Effector memory CD4-positive, alpha-beta T cell (primary cell): ENCODE data around the gene COL28A1.

ENCODE experiments used
- DNase-seq, 3 donors: peaks; one replicate each; pipeline ENCODE4 v3.0.0-alpha.2; 2020
- H3K27ac ChIP-seq: 2 replicates; pipeline ENCODE4 v1.7.0; 2013; ENCODE audit warnings: mild to moderate bottlenecking, low read length, moderate library complexity; ENCODE audit not compliant: insufficient read depth, poor library complexity, severe bottlenecking
- H3K27me3 ChIP-seq: replicated peaks from 2 replicates; pipeline ENCODE4 v1.7.0; 2013; ENCODE audit warnings: mild to moderate bottlenecking, low read length; ENCODE audit not compliant: insufficient read depth, control insufficient read depth, poor library complexity, severe bottlenecking
- H3K36me3 ChIP-seq: 2 replicates; pipeline ENCODE4 v1.7.0; 2013; ENCODE audit warnings: mild to moderate bottlenecking, low read length, moderate library complexity; ENCODE audit not compliant: control insufficient read depth, insufficient read depth
- H3K4me1 ChIP-seq: 2 replicates; pipeline ENCODE4 v1.7.0; 2013; ENCODE audit warnings: low read length, mild to moderate bottlenecking; ENCODE audit not compliant: control insufficient read depth, insufficient read depth, poor library complexity, severe bottlenecking
- H3K4me3 ChIP-seq: 2 replicates; pipeline ENCODE4 v1.7.0; 2013; ENCODE audit warnings: low read length, low read depth, mild to moderate bottlenecking; ENCODE audit not compliant: insufficient read depth, poor library complexity, severe bottlenecking
- H3K9me3 ChIP-seq: 2 replicates; pipeline ENCODE4 v1.7.0; 2013; ENCODE audit warnings: mild to moderate bottlenecking, low read length, moderate library complexity; ENCODE audit not compliant: control insufficient read depth
- total RNA-seq, 3 donors: gene quantifications; one replicate each; lab custom pipeline; 2026; lab: John Stamatoyannopoulos, UW

COL28A1 gene
- total RNA-seq: 0 to 0.58 (median 0.09) reads per million in 3 donors

DNA sequence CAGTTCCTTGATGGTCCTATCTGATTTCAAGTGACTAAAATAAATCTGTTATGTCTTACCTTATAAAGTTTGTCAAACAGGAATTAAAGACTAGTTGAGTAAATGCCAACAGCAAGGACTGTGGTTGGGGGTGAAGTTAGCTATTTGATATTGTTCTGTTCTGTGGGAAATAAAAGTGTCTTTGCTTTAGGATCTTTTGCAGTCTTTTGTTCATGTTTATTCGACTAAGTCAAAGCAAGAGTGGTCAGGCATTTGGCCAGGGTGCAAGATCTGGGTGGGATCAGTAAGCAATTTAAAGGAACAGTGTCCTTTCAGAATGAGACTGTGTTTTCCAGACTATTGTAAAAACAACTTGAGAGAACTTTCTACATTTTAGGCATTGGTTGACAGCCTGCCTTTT lies at the start of gene COL28A1:
COL28A1 (minus strand) TSS at position 183 of the 400 bp plus-strand sequence. CDS start 2,998 bp downstream, outside the sequence.
- Histone ChIP-seq H3K36me3 (no peaks in the 10 kb centered on the region), H3K27ac (no peak within 1 kb of the TSS), H3K4me1 (no peaks in the 10 kb centered on the region), H3K27me3 (no peaks in the 10 kb centered on the region), H3K4me3 (no peak within 1 kb of the TSS), H3K9me3 (no peaks in the 10 kb centered on the region)
- no peak for DNase-seq

- Histone ChIP-seq H3K27me3 (no peaks in the 10 kb centered on the region), H3K4me3 (no peak overlapping the region), H3K36me3 (peaks cover 8% of the 10 kb centered on the region), H3K4me1 (no peaks in the 10 kb centered on the region), H3K27ac (no peak overlapping the region), H3K9me3 (no peaks in the 10 kb centered on the region)
- no peak for DNase-seq
Observed at GRCh38 chr7:7584653-7585052, 49.0 kb upstream of the COL28A1 start.

- H3K4me1 ChIP-seq: no peaks in the 10 kb centered on the region
- DNase-seq: no peak
- peaks cover 8% of the 10 kb centered on the region for H3K36me3 ChIP-seq
Observed at GRCh38 chr7:7583731-7584130, 48.1 kb upstream of the COL28A1 start.

DNA sequence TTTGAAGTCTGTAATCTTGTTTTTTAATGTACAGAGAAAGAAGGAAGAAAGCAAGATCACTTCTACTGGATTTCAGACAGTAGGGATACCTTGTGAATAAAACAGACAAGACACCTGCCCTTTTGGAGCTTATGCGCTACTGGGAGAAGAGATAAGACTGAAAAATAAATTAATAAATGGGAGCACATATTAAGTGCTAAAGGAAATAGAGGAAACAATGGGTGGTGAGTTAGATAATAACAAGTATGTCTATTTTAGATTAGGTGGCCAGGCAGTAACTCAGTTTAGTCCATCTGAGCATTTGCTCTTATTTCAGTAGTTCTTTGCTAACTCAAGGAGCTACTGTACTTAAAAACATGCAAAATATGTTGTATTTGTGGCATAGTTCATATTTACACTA lies 46.9 kb upstream of the COL28A1 start:
- DNase-seq: no peak

More at GRCh38 chr7:7583731-7584130, 48.1 kb upstream of the COL28A1 start:
- H3K9me3 ChIP-seq: no peaks in the 10 kb centered on the region
- no peak overlapping the region for H3K4me3 ChIP-seq
- H3K27me3 ChIP-seq: no peaks in the 10 kb centered on the region
- H3K27ac ChIP-seq: no peak overlapping the region

DNA sequence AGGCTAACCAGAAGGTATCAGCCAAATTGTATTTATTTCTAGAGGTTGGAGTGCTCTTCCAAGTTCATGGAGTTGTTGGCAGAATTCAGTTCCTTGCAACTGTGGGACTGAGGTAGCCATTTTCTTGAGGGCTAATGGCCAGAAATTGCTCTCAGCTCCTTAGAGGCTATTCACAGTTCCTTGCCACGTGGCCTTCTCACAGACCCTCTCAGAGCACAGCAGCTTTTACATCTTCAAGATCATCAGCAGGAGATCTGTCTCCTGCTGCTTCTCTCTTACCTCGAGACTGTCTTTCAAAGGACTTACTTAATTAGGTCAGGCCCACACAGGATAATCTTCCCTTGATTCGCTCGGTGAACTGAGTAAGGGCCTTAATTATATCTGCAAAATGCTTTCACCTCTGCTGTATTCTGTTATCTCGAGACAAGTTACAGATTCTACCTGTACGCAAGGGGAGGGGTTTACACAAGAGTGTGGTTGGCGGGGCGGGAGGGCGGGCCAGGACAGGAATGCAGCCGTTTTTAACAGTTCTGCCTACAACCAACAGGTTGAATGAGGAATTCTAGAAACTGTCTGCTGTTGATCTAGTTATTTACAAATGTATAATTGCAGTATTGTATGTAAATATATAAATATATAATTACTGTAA lies 46.0 kb upstream of the COL28A1 start:
- Histone ChIP-seq H3K27ac (no peak overlapping the region), H3K9me3 (no peaks in the 10 kb centered on the region), H3K4me3 (no peak overlapping the region), H3K4me1 (no peaks in the 10 kb centered on the region), H3K36me3 (peaks cover 5% of the 10 kb centered on the region), H3K27me3 (no peaks in the 10 kb centered on the region)
- DNase-seq: no peak

More for the DNA sequence above, 46.9 kb upstream of the COL28A1 start:
- no peaks in the 10 kb centered on the region for H3K27me3 ChIP-seq
- no peaks in the 10 kb centered on the region for H3K4me1 ChIP-seq
- H3K27ac ChIP-seq: no peak overlapping the region
- H3K4me3 ChIP-seq: no peak overlapping the region
- peaks cover 5% of the 10 kb centered on the region for H3K36me3 ChIP-seq
- H3K9me3 ChIP-seq: no peaks in the 10 kb centered on the region

DNA sequence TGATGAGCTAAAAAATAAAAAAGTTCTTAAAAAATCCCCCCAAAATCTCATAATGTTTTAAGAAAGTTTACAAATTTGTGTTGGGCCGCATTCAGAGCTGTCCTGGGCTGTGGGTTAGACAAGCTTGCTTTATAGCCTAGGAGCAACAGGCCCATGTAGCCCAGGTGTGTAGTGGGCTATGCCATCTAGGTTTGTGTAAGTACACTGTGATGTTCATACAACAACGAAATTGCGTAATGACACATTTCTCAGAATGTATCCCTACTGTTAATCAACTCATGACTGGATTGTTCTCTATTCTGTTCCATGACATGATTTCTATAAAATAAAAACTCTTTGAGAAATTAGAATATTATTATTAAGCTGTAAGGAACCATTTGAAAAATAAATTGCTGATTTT lies 44.0 kb upstream of the COL28A1 start:
- peaks cover 5% of the 10 kb centered on the region for H3K36me3 ChIP-seq
- no peak overlapping the region for H3K4me3 ChIP-seq
- no peaks in the 10 kb centered on the region for H3K4me1 ChIP-seq
- H3K9me3 ChIP-seq: no peaks in the 10 kb centered on the region
- H3K27ac ChIP-seq: no peak overlapping the region
- no peaks in the 10 kb centered on the region for H3K27me3 ChIP-seq
- DNase-seq: no peak

DNA sequence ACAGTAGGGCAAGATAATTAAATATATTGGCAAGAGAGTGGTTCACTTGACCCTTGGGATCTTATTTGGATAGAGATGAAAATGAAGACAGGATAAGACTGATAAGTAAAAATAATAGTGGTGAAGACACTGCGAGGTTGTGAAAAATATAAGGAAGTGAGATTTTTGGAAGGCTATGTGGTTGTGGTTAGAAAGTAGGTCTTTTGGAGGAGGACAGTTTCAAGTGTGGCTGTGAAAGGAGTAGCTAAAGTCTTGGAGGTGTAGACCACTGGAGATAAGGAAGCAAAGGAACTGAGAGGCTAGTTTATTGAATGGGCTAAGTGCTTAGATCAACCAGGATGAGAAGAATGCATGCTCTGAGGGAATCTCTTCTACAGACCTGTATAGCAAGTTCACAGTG lies 42.2 kb upstream of the COL28A1 start:
- Histone ChIP-seq H3K27ac (no peak overlapping the region), H3K9me3 (no peaks in the 10 kb centered on the region), H3K36me3 (peaks cover 5% of the 10 kb centered on the region), H3K4me3 (no peak overlapping the region), H3K4me1 (no peaks in the 10 kb centered on the region), H3K27me3 (no peaks in the 10 kb centered on the region)
- no peak for DNase-seq

GRCh38 chr7:7576344-7576743 lies 40.7 kb upstream of the COL28A1 start:
- Histone ChIP-seq H3K36me3 (peaks cover 1% of the 10 kb centered on the region), H3K9me3 (no peaks in the 10 kb centered on the region), H3K27me3 (no peaks in the 10 kb centered on the region), H3K27ac (no peak overlapping the region), H3K4me1 (no peaks in the 10 kb centered on the region), H3K4me3 (no peak overlapping the region)
- DNase-seq: no peak

DNA sequence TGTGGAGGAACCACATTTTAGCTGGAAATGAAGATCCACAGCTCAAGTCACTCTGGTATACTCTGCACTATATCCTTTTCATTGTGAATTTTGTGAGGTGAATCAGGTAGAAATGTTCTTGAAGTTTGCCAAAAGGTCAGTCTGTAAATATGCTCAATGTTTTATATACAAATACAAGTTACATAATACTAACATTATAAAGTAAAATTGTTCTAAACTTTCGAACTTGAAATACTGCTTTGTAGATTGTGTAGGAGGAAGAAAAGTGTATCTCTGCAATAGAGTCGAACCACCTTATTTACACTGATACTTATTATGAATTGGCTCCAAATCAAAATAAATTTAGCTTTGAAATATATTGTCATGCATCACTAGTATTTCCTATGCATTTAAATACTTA lies 38.0 kb upstream of the COL28A1 start:
- no peaks in the 10 kb centered on the region for H3K27me3 ChIP-seq
- no peaks in the 10 kb centered on the region for H3K9me3 ChIP-seq
- H3K4me3 ChIP-seq: no peak overlapping the region
- DNase-seq: no peak
- no peak overlapping the region for H3K27ac ChIP-seq
- H3K4me1 ChIP-seq: peaks cover under 1% of the 10 kb centered on the region
- H3K36me3 ChIP-seq: no peaks in the 10 kb centered on the region

- no peaks in the 10 kb centered on the region for H3K36me3 ChIP-seq
- H3K27me3 ChIP-seq: no peaks in the 10 kb centered on the region
- H3K27ac ChIP-seq: no peak overlapping the region
- no peaks in the 10 kb centered on the region for H3K9me3 ChIP-seq
- peaks cover 18% of the 10 kb centered on the region for H3K4me1 ChIP-seq
- no peak overlapping the region for H3K4me3 ChIP-seq
- DNase-seq: no peak
Observed at GRCh38 chr7:7570584-7570983, 34.9 kb upstream of the COL28A1 start.
